ENCODE data around the gene ALKBH2.

- TF ChIP-seq, protein P1, sequence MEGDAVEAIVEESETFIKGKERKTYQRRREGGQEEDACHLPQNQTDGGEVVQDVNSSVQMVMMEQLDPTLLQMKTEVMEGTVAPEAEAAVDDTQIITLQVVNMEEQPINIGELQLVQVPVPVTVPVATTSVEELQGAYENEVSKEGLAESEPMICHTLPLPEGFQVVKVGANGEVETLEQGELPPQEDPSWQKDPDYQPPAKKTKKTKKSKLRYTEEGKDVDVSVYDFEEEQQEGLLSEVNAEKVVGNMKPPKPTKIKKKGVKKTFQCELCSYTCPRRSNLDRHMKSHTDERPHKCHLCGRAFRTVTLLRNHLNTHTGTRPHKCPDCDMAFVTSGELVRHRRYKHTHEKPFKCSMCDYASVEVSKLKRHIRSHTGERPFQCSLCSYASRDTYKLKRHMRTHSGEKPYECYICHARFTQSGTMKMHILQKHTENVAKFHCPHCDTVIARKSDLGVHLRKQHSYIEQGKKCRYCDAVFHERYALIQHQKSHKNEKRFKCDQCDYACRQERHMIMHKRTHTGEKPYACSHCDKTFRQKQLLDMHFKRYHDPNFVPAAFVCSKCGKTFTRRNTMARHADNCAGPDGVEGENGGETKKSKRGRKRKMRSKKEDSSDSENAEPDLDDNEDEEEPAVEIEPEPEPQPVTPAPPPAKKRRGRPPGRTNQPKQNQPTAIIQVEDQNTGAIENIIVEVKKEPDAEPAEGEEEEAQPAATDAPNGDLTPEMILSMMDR (IDR thresholded peaks at IDR 0.05): no peak
- no peak for TF ChIP-seq POLR2A (IDR thresholded peaks at IDR 0.05)
Observed at GRCh38 chr12:109125791-109126190, 32.5 kb upstream of the ALKBH2 start.
